Suprapubic skin (tissue), 4 donors: ENCODE data around the gene BMF. TPM values are rescaled to one million over a fixed set of nuclear protein-coding genes. Genes with fewer than 3 reads are reported as not detected.
"Not testable (repeated sequence)": the region's sequence is repeated elsewhere in the genome, so short reads cannot be mapped to it uniquely, and the experiment has no call there.

Experiments
- DNase-seq, 2 donors: peaks; one replicate each; pipeline ENCODE4 v3.0.0-alpha.2; 2019; ENCODE audit warnings: low spot score in 2 of 2
- H3K27ac ChIP-seq: fragments of 200-600 bp; sonication (generic); one replicate; pipeline ENCODE4 v1.5.1; 2019
- H3K27me3 ChIP-seq: fragments of 200-600 bp; sonication (generic); one replicate; pipeline ENCODE4 v1.5.1; 2019
- H3K36me3 ChIP-seq: fragments of 200-600 bp; sonication (generic); one replicate; pipeline ENCODE4 v1.5.1; 2019
- H3K4me1 ChIP-seq: fragments of 200-600 bp; sonication (generic); one replicate; pipeline ENCODE4 v1.5.1; 2019
- H3K4me3 ChIP-seq: fragments of 200-600 bp; sonication (generic); one replicate; pipeline ENCODE4 v1.5.1; 2019; ENCODE audit warnings: mild to moderate bottlenecking
- H3K9me3 ChIP-seq: fragments of 200-600 bp; sonication (generic); one replicate; pipeline ENCODE4 v1.5.1; 2019
- CTCF ChIP-seq, 2 donors: fragments of 200-600 bp in 1 of 2; fragments of 450-650 bp in 1 of 2; sonication (generic) in 1 of 2; IDR thresholded peaks; one replicate each; pipeline ENCODE4 v1.5.1; 2016 to 2019; ENCODE audit warnings: antibody characterized with exemption in 2 of 2, mild to moderate bottlenecking in 1 of 2, moderate library complexity in 1 of 2
- EP300 ChIP-seq: sonication (generic); formaldehyde crosslinking; IDR thresholded peaks from one replicate; pipeline ENCODE4 v1.6.1; 2017; ENCODE audit warnings: antibody characterized with exemption
- POLR2A ChIP-seq, 2 donors: fragments of 450-650 bp; IDR thresholded peaks; one replicate each; pipeline ENCODE4 v1.6.1; 2017; ENCODE audit warnings: antibody characterized with exemption in 2 of 2, mild to moderate bottlenecking in 2 of 2, moderate library complexity in 2 of 2
- POLR2AphosphoS5 ChIP-seq, 3 donors: sonication (generic); formaldehyde crosslinking; IDR thresholded peaks; one replicate each; pipeline ENCODE4 v1.6.1; 2017; ENCODE audit warnings: antibody characterized with exemption in 3 of 3
- WGBS: methylation state at CpG from one replicate; pipeline ENCODE4 v1.1.5; 2018; 5-methylcytosine and 5-hydroxymethylcytosine counted together
- total RNA-seq, 4 donors: library from RNA; depleted of rRNA; stranded (reverse); fragments of >200 nt; gene quantifications; one replicate each; pipeline ENCODE4 v1.1.0, GENCODE V29; 2016

Gene BMF
- total RNA-seq, 4 donors from 2014 or later: 2.6 to 11.1 (median 9.8) TPM

- no peak overlapping the region for H3K27ac ChIP-seq
- H3K36me3 ChIP-seq: no peaks in the 10 kb centered on the region
- whole genome bisulfite sequencing: 62% methylated on average over 9 of the region's 9 CpGs
- TF ChIP-seq EP300 (no peak), POLR2AphosphoS5 (IDR thresholded peaks at IDR 0.05) (no peak), CTCF (IDR thresholded peaks at IDR 0.05) (no peak), POLR2A (IDR thresholded peaks at IDR 0.05) (no peak)
- H3K4me1 ChIP-seq: peaks cover 1% of the 10 kb centered on the region
- H3K27me3 ChIP-seq: no peaks in the 10 kb centered on the region
- no peaks in the 10 kb centered on the region for H3K9me3 ChIP-seq
- no peak overlapping the region for H3K4me3 ChIP-seq
- DNase-seq: no peak
Observed at GRCh38 chr15:40150163-40150925, 41.7 kb upstream of the BMF start.

GRCh38 chr15:40149339-40149738 is 40.7 kb upstream of the BMF start:
- no peaks in the 10 kb centered on the region for H3K36me3 ChIP-seq
- no peak for DNase-seq
- WGBS: 94% methylated on average over 4 of the region's 4 CpGs

DNA sequence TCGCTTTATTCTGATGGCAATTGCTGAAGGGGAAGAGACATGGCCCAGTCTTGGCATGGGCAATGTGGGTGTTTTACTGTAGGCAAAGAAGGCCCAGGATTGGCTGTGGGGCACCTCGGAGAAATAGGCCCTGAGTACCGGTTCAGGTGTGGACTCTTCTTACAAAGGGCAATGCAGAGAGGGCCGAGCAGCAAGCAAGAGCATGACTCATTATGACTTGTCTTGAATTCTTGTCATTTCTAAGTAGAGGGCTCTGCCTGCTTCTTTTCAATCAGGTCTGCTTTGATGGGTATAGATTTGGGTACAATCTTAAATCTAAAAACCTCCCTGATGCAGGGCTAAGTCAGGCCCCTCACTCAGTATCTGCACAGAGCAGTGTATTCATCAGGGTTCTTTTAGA is 37.4 kb upstream of the BMF start:
- WGBS: 84% methylated on average over 4 of the region's 4 CpGs
- Histone ChIP-seq H3K36me3 (no peaks in the 10 kb centered on the region), H3K4me3 (no peak overlapping the region), H3K9me3 (no peaks in the 10 kb centered on the region), H3K27ac (no peak overlapping the region), H3K4me1 (no peaks in the 10 kb centered on the region), H3K27me3 (no peaks in the 10 kb centered on the region)
- DNase-seq: no peak
- no peak for TF ChIP-seq EP300
- no peak for TF ChIP-seq CTCF (IDR thresholded peaks at IDR 0.05)
- TF ChIP-seq POLR2A (IDR thresholded peaks at IDR 0.05): no peak
- TF ChIP-seq POLR2AphosphoS5 (IDR thresholded peaks at IDR 0.05): no peak

More at GRCh38 chr15:40149339-40149738, 40.7 kb upstream of the BMF start:
- H3K27ac ChIP-seq: no peak overlapping the region
- H3K4me3 ChIP-seq: no peak overlapping the region
- TF ChIP-seq POLR2AphosphoS5 (IDR thresholded peaks at IDR 0.05): no peak
- no peak for TF ChIP-seq CTCF (IDR thresholded peaks at IDR 0.05)
- no peak for TF ChIP-seq EP300
- no peak for TF ChIP-seq POLR2A (IDR thresholded peaks at IDR 0.05)
- no peaks in the 10 kb centered on the region for H3K4me1 ChIP-seq
- H3K9me3 ChIP-seq: no peaks in the 10 kb centered on the region
- no peaks in the 10 kb centered on the region for H3K27me3 ChIP-seq

DNA sequence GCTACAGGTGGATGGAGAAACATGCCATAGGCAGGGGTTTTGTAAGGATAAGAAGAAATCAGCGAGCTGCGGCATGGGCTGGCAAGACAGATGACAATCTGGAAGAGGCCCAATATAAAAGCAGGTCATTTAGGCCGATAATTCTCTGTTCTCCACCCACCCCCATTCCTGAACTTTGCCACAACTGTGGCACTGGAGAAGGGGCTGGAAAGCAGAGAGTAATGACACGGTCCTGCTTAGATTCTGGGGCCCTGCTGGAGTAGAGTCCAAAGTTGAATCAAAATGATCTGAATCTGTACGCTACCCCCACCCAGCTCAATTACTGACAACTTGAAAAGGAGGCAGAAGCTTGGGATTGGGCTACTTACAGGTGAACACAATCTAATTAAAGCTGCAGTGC is 33.7 kb upstream of the BMF start:
- Histone ChIP-seq H3K4me3 (no peak overlapping the region), H3K36me3 (no peaks in the 10 kb centered on the region), H3K9me3 (no peaks in the 10 kb centered on the region), H3K27ac (no peak overlapping the region), H3K27me3 (no peaks in the 10 kb centered on the region), H3K4me1 (no peaks in the 10 kb centered on the region)
- WGBS: 86% methylated on average over 5 of the region's 5 CpGs
- no peak for TF ChIP-seq EP300
- no peak for TF ChIP-seq POLR2A (IDR thresholded peaks at IDR 0.05)
- TF ChIP-seq CTCF (IDR thresholded peaks at IDR 0.05): no peak
- no peak for TF ChIP-seq POLR2AphosphoS5 (IDR thresholded peaks at IDR 0.05)
- no peak for DNase-seq

- not testable (repeated sequence) for H3K4me3 ChIP-seq, H3K9me3 ChIP-seq, H3K4me1 ChIP-seq, H3K27me3 ChIP-seq, DNase-seq, H3K36me3 ChIP-seq, H3K27ac ChIP-seq
- WGBS: 78% methylated on average over 3 of the region's 3 CpGs
Observed at GRCh38 chr15:40138201-40138570, 29.5 kb upstream of the BMF start.
